Naive thymus-derived CD4-positive, alpha-beta T cell (primary cell): ENCODE data around the gene NPBWR2. TPM values are rescaled to one million over a fixed set of nuclear protein-coding genes. Genes with fewer than 3 reads are reported as not detected.

Experiments used
- ATAC-seq: fragments of 150-1000 bp; cut with Tn5 transposase; 2 replicates; pipeline ENCODE4 v1.10.0; 2021; ENCODE audit warnings: mild to moderate bottlenecking, moderate library complexity
- CTCF ChIA-PET: fragments of 350-600 bp; sonication (Branson Sonifier 250); formaldehyde crosslinking; loops from one replicate; lab custom pipeline; 2021; ENCODE audit warnings: antibody characterized with exemption; lab: Charles Lee
- POLR2A ChIA-PET: fragments of 350-600 bp; sonication (Branson Sonifier 250); formaldehyde crosslinking; loops from one replicate; lab custom pipeline; 2021; ENCODE audit warnings: antibody characterized with exemption, inconsistent platforms; lab: Charles Lee
- DNase-seq, 9 donors: peaks; one replicate each; pipeline versions ENCODE4 v3.0.0 to v3.0.0-alpha.2; 2020 to 2022; ENCODE audit warnings: mixed read lengths in 1 of 9
- H3K27ac ChIP-seq: one replicate; pipeline ENCODE4 v1.7.0; 2013; ENCODE audit warnings: mild to moderate bottlenecking, low read depth, low read length, moderate library complexity
- H3K27me3 ChIP-seq, 2 donors: one replicate each; pipeline ENCODE4 v1.7.0; 2013; ENCODE audit warnings: low read length in 2 of 2, mild to moderate bottlenecking in 2 of 2, moderate library complexity in 2 of 2; ENCODE audit not compliant: control insufficient read depth in 2 of 2, insufficient read depth in 2 of 2
- H3K36me3 ChIP-seq, 3 experiments: 1 replicate in 2 of 3; 2 replicates in 1 of 3; pipeline ENCODE4 v1.7.0; 2013; ENCODE audit warnings: low read length in 3 of 3, mild to moderate bottlenecking in 3 of 3, moderate library complexity in 1 of 3; ENCODE audit not compliant: insufficient read depth in 3 of 3, control insufficient read depth in 2 of 3
- H3K4me1 ChIP-seq, 2 donors: one replicate each; pipeline ENCODE4 v1.7.0; 2013; ENCODE audit warnings: low read length in 2 of 2, mild to moderate bottlenecking in 2 of 2, moderate library complexity in 1 of 2; ENCODE audit not compliant: control insufficient read depth in 2 of 2, insufficient read depth in 2 of 2
- H3K4me3 ChIP-seq: 2 replicates; pipeline ENCODE4 v1.7.0; 2013; ENCODE audit warnings: mild to moderate bottlenecking, low read length
- H3K9me3 ChIP-seq, 3 experiments: 1 replicate in 2 of 3; 2 replicates in 1 of 3; pipeline ENCODE4 v1.7.0; 2013; ENCODE audit warnings: low read length in 3 of 3; ENCODE audit not compliant: control insufficient read depth in 2 of 3
- H3K27ac Mint-ChIP-seq, 9 donors: one replicate each; pipeline ENCODE4 v1.8.0; 2020 to 2022; ENCODE audit warnings: mixed read lengths in 9 of 9, mild to moderate bottlenecking in 8 of 9, moderate library complexity in 5 of 9, inconsistent platforms in 2 of 9
- H3K27me3 Mint-ChIP-seq, 5 donors: one replicate each; pipeline ENCODE4 v1.8.0; 2021 to 2022; ENCODE audit warnings: mixed read lengths in 5 of 5, mild to moderate bottlenecking in 1 of 5
- H3K36me3 Mint-ChIP-seq, 5 donors: one replicate each; pipeline ENCODE4 v1.8.0; 2020 to 2022; ENCODE audit warnings: mixed read lengths in 5 of 5, mild to moderate bottlenecking in 3 of 5, inconsistent platforms in 1 of 5
- H3K4me1 Mint-ChIP-seq, 7 donors: one replicate each; pipeline ENCODE4 v1.8.0; 2020 to 2022; ENCODE audit warnings: mixed read lengths in 7 of 7, mild to moderate bottlenecking in 3 of 7, inconsistent platforms in 1 of 7
- H3K4me3 Mint-ChIP-seq, 10 donors: one replicate each; pipeline ENCODE4 v1.8.0; 2020 to 2022; ENCODE audit warnings: mild to moderate bottlenecking in 10 of 10, mixed read lengths in 10 of 10, moderate library complexity in 6 of 10, inconsistent platforms in 2 of 10
- H3K9me3 Mint-ChIP-seq, 11 donors: one replicate each; pipeline ENCODE4 v1.8.0; 2020 to 2022; ENCODE audit warnings: mixed read lengths in 11 of 11, mild to moderate bottlenecking in 4 of 11, inconsistent platforms in 1 of 11, moderate library complexity in 1 of 11
- intact Hi-C, 2 donors: fragments of 100-400 bp; cut with micrococcal nuclease; formaldehyde crosslinking; loops; one replicate each; pipeline ENCODE4 v1.15.1; 2023
- polyA plus RNA-seq, 2 donors: library from polyadenylated mRNA; unstranded; fragments of 300-500 nt; fragmentation: Illumina TruSeq; gene quantifications; one replicate each; pipeline ENCODE4 v1.2.3, GENCODE V29; 2021
- total RNA-seq, 6 experiments: library from RNA in 5 of 6; stranded (reverse) in 5 of 6; gene quantifications; 1 replicate in 5 of 6; 2 replicates in 1 of 6; pipeline ENCODE4 v1.2.3 and lab custom pipeline; 2021 to 2026

NPBWR2 gene
- total and polyA plus RNA-seq, 7 experiments from 2014 or later: not detected

DNA sequence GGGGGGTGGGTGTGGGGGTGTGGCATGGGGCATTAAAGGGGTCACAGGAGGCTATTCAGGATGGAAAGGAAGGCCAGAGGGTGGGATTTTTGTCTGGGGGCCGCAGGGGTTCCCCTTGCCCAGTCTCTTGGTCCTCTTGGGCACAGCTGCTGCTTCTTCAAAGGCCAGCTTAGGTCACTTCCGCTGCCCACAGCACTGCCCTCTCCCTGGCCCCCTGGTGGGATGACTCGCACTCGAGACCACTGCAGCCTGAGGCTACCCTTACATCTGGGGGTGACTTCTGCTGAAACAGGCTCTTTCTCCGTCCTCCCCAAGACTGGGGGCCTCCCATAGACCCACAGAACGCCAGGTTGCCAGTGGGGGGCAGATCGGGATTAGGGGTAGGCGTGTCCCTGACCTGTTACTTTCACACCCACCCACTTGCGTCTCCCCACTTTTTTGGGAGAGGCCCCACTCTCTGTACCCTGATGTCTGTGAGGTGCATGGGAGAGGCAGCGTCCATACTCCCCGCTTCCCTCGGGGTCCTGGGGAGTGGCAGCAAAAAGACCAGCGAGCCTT, 24.5 kb downstream of the NPBWR2 start:
- H3K27me3 Mint-ChIP-seq: peaks cover 0 to 39% (median 0%) of the 10 kb centered on the region in 5 donors
- H3K27me3 ChIP-seq: no peaks in the 10 kb centered on the region
- peak overlapping the region in 3 of 9 donors; percentile 17 to 48 (median 22) for H3K27ac Mint-ChIP-seq
- CTCF ChIA-PET: interaction anchor here (1.1 to 3.0 kb wide), 3 partner anchors 37 to 586 kb away, joined by 3 to 55 read pairs (median 4); partner anchors contain the start of gene PRPF6
- intact Hi-C loops: loop anchor here (1.0 to 5.0 kb wide), 4 partner anchors 20 to 174 kb away; partner anchors contain the start of gene PCMTD2 (in 1 of the 2)
- H3K9me3 Mint-ChIP-seq: peaks cover 0 to 14% (median 3%) of the 10 kb centered on the region in 11 donors
- no peak overlapping the region for H3K27ac ChIP-seq
- H3K4me1 ChIP-seq: peaks cover 9 to 23% of the 10 kb centered on the region in 2 donors
- H3K4me3 ChIP-seq: peak overlapping the region; percentile 47
- DNase-seq: no peak
- no peak for ATAC-seq
- H3K36me3 Mint-ChIP-seq: peaks cover 0 to 4% (median 0%) of the 10 kb centered on the region in 5 donors
- POLR2A ChIA-PET: interaction anchor here (2.5 kb wide), 1 partner anchor 37 kb away, joined by 11 read pairs; no protein-coding TSS in a partner anchor
- peaks cover 0 to 5% (median 0%) of the 10 kb centered on the region in 3 experiments for H3K36me3 ChIP-seq
- H3K9me3 ChIP-seq: peaks cover 0 to 5% (median 0%) of the 10 kb centered on the region in 3 experiments
- peaks cover 22 to 40% (median 33%) of the 10 kb centered on the region in 7 donors for H3K4me1 Mint-ChIP-seq
- H3K4me3 Mint-ChIP-seq: peak overlapping the region; percentile 66 to 81 (median 76)

GRCh38 chr20:64082126-64082731, 25.1 kb downstream of the NPBWR2 start:
- H3K27ac ChIP-seq: peak overlapping the region; percentile 35
- DNase-seq: no peak
- peaks cover 11 to 23% of the 10 kb centered on the region in 2 donors for H3K4me1 ChIP-seq

GRCh38 chr20:64081624-64081964, 25.8 kb downstream of the NPBWR2 start:
- peaks cover 22 to 49% (median 39%) of the 10 kb centered on the region in 7 donors for H3K4me1 Mint-ChIP-seq
- intact Hi-C loops: loop anchor here in 1 of 2 donors (5.0 kb wide), 1 partner anchor 176 kb away; the partner anchor contains the start of gene PCMTD2

More at GRCh38 chr20:64082126-64082731, 25.1 kb downstream of the NPBWR2 start:
- Mint-ChIP-seq H3K27ac (peak overlapping the region in 8 of 9 donors; percentile 11 to 79 (median 50)), H3K9me3 (peaks cover 0 to 9% (median 0%) of the 10 kb centered on the region in 11 donors), H3K27me3 (peaks cover 0 to 39% (median 0%) of the 10 kb centered on the region in 5 donors), H3K36me3 (peaks cover 0 to 8% (median 0%) of the 10 kb centered on the region in 5 donors), H3K4me3 (peak overlapping the region; percentile 53 to 83 (median 68)), H3K4me1 (peaks cover 22 to 45% (median 36%) of the 10 kb centered on the region in 7 donors)
- no peaks in the 10 kb centered on the region for H3K27me3 ChIP-seq
- H3K9me3 ChIP-seq: no peaks in the 10 kb centered on the region
- CTCF ChIA-PET: interaction anchor here (1.7 to 3.0 kb wide), 2 partner anchors 38 to 102 kb away, joined by 4 to 55 read pairs; partner anchors contain the start of gene PRPF6
- POLR2A ChIA-PET: interaction anchor here (2.5 kb wide), 1 partner anchor 38 kb away, joined by 11 read pairs; no protein-coding TSS in a partner anchor
- intact Hi-C loops: loop anchor here in 1 of 2 donors (2.0 to 5.0 kb wide), 2 partner anchors 21 to 175 kb away; partner anchors contain the start of gene PCMTD2
- H3K4me3 ChIP-seq: no peak overlapping the region
- ATAC-seq: no peak
- H3K36me3 ChIP-seq: peaks cover 0 to 5% (median 0%) of the 10 kb centered on the region in 3 experiments

DNA sequence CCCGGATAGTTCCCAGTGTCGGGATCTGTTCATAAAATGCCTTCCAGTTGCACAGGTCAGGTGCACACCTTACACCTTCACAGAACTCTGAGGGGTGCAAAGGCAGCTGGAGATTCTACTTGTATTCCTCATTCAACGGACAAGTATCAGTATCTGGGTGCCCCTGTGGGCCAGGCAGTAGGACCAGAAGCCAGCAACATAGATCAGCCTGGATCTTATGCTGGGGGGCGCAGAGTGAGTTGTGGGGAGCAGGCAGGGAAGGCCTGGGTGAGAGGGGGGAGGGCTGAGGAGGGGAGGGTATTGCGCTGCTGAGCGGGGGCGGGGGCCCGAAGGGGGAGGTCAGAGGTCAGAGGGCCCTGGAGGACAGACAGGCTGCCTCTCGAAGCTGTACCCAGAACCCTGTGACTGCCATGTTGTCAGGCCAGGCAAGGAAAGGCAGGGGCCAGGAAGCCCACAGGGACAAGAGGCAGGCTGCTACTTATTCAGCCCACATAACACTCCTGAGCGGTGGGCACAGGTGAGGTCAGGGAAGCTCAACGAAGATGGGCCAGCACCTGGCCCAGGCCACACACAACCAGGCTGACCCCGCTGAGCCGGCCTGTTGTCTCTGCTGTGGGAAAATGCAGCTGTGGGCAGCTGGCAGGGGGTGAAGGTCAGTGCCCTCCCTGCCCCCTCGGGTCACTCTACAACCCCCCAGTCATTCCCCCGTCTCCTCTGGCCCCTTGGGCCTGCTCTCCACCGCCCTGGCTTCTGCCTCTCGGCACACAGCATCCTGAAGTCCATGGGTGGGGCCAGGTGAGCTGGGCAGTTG, 26.3 kb downstream of the NPBWR2 start:
- no peaks in the 10 kb centered on the region for H3K27me3 ChIP-seq
- ChIA-PET CTCF (interaction anchor here (0.9 to 1.7 kb wide), 3 partner anchors 39 to 108 kb away, joined by 3 to 8 read pairs (median 3); no protein-coding TSS in a partner anchor), POLR2A (interaction anchor here (0.6 to 4.0 kb wide), 3 partner anchors 19 to 447 kb away, joined by 3 to 26 read pairs (median 3); no protein-coding TSS in a partner anchor)
- intact Hi-C loops: loop anchor here in 1 of 2 donors (5.0 kb wide), 1 partner anchor 176 kb away; the partner anchor contains the start of gene PCMTD2
- H3K27ac ChIP-seq: peak overlapping the region; percentile 71
- ATAC-seq (no peak), DNase-seq (no peak)
- H3K4me1 ChIP-seq: peaks cover 22 to 35% of the 10 kb centered on the region in 2 donors
- H3K4me3 Mint-ChIP-seq: peak overlapping the region; percentile 75 to 90 (median 82)
- H3K27ac Mint-ChIP-seq: peak overlapping the region in 8 of 9 donors; percentile 72 to 94 (median 82)
- peaks cover 0 to 32% (median 0%) of the 10 kb centered on the region in 5 donors for H3K27me3 Mint-ChIP-seq
- no peaks in the 10 kb centered on the region for H3K9me3 ChIP-seq
- H3K9me3 Mint-ChIP-seq: peaks cover 0 to 5% (median 0%) of the 10 kb centered on the region in 11 donors
- peaks cover 0 to 9% (median 0%) of the 10 kb centered on the region in 5 donors for H3K36me3 Mint-ChIP-seq
- peaks cover 22 to 51% (median 39%) of the 10 kb centered on the region in 7 donors for H3K4me1 Mint-ChIP-seq
- H3K36me3 ChIP-seq: peaks cover 0 to 11% (median 0%) of the 10 kb centered on the region in 3 experiments
- H3K4me3 ChIP-seq: no peak overlapping the region

More at GRCh38 chr20:64081624-64081964, 25.8 kb downstream of the NPBWR2 start:
- Histone ChIP-seq H3K4me1 (peaks cover 18 to 29% of the 10 kb centered on the region in 2 donors), H3K27me3 (no peaks in the 10 kb centered on the region), H3K36me3 (peaks cover 0 to 5% (median 0%) of the 10 kb centered on the region in 3 experiments), H3K9me3 (no peaks in the 10 kb centered on the region), H3K4me3 (no peak overlapping the region), H3K27ac (peak overlapping the region; percentile 35)
- DNase-seq: no peak
- Mint-ChIP-seq H3K9me3 (peaks cover 0 to 7% (median 0%) of the 10 kb centered on the region in 11 donors), H3K4me3 (peak overlapping the region in 9 of 10 donors; percentile 30 to 84 (median 66)), H3K36me3 (peaks cover 0 to 9% (median 0%) of the 10 kb centered on the region in 5 donors), H3K27me3 (peaks cover 0 to 37% (median 0%) of the 10 kb centered on the region in 5 donors), H3K27ac (peak overlapping the region; percentile 11 to 85 (median 55))
- ChIA-PET CTCF (interaction anchor here (1.7 kb wide), 1 partner anchor 39 kb away, joined by 8 read pairs; no protein-coding TSS in a partner anchor), POLR2A (interaction anchor here (0.6 to 4.0 kb wide), 3 partner anchors 18 to 447 kb away, joined by 3 to 26 read pairs (median 3); no protein-coding TSS in a partner anchor)
- no peak for ATAC-seq

- Histone ChIP-seq H3K36me3 (peaks cover 0 to 17% (median 0%) of the 10 kb centered on the region in 3 experiments), H3K27ac (peak within 1 kb of the TSS; percentile 79), H3K4me1 (peaks cover 22 to 35% of the 10 kb centered on the region in 2 donors), H3K27me3 (no peaks in the 10 kb centered on the region), H3K9me3 (no peaks in the 10 kb centered on the region), H3K4me3 (peak within 1 kb of the TSS; percentile 89)
- DNase-seq (peak in 3 of 9 donors; percentile 34 to 83 (median 51)), ATAC-seq (peak; percentile 54)
- Mint-ChIP-seq H3K4me3 (peak within 1 kb of the TSS; percentile 81 to 98 (median 92)), H3K36me3 (peaks cover 0 to 10% (median 0%) of the 10 kb centered on the region in 5 donors), H3K27ac (peak within 1 kb of the TSS; percentile 78 to 94 (median 85)), H3K27me3 (peaks cover 0 to 24% (median 0%) of the 10 kb centered on the region in 5 donors), H3K9me3 (peaks cover 0 to 3% (median 0%) of the 10 kb centered on the region in 11 donors), H3K4me1 (peaks cover 22 to 56% (median 39%) of the 10 kb centered on the region in 7 donors)
- ChIA-PET POLR2A (interaction anchor here (0.6 to 6.6 kb wide), 8 partner anchors 11 to 372 kb away, joined by 3 to 83 read pairs (median 5); partner anchors contain the start of genes ARFRP1, TCEA2 and ZGPAT), CTCF (interaction anchor here (0.6 to 1.7 kb wide), 6 partner anchors 9 to 107 kb away, joined by 3 to 8 read pairs (median 4); no protein-coding TSS in a partner anchor)
- intact Hi-C loops: loop anchor here in 1 of 2 donors (5.0 kb wide), 1 partner anchor 177 kb away; the partner anchor contains the start of gene PCMTD2
Measured at GRCh38 chr20:64080013-64080812, 27.2 kb downstream of the NPBWR2 start, which contains the start of gene OPRL1. OPRL1 (plus strand) TSS chr20:64080082; CDS start chr20:64092721, 12,639 bp downstream.
